Stimulated activated CD8-positive, alpha-beta memory T cell treated with anti-CD3 and anti-CD28 coated beads, Interleukin-4, amount 100 ng/mL, for 24 hours (primary cell): ENCODE results near the gene C11orf98.
"Not testable (repeated sequence)": the region's sequence is repeated elsewhere in the genome, so short reads cannot be mapped to it uniquely, and the experiment has no call there.

Experiments
- DNase-seq: peaks from one replicate; pipeline ENCODE4 v3.0.0-alpha.2; 2020; ENCODE audit warnings: low read depth

C11orf98 gene

DNA sequence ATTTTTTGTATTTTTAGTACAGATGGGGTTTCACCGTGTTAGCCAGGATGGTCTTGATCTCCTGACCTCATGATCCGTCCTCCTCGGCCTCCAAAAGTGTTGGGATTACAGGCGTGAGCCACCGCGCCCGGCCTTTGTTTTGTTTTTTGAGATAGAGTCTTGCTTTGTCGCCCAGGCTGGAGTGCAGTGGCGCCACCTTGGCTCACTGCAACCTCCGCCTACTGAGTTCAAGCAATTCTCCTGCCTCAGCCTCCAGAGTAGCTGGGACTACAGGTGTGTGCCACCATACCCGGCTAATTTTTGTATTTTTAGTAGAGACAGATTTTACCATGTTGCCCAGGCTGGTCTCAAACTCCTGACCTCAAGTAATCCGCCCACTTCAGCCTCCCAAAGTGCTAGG lies 14.7 kb downstream of the C11orf98 start:
- DNase-seq = not testable (repeated sequence)

GRCh38 chr11:62649486-62649885 lies 15.5 kb downstream of the C11orf98 start:
- DNase-seq = no peak

GRCh38 chr11:62648967-62649364 lies 16.0 kb downstream of the C11orf98 start:
- DNase-seq = no peak

DNA sequence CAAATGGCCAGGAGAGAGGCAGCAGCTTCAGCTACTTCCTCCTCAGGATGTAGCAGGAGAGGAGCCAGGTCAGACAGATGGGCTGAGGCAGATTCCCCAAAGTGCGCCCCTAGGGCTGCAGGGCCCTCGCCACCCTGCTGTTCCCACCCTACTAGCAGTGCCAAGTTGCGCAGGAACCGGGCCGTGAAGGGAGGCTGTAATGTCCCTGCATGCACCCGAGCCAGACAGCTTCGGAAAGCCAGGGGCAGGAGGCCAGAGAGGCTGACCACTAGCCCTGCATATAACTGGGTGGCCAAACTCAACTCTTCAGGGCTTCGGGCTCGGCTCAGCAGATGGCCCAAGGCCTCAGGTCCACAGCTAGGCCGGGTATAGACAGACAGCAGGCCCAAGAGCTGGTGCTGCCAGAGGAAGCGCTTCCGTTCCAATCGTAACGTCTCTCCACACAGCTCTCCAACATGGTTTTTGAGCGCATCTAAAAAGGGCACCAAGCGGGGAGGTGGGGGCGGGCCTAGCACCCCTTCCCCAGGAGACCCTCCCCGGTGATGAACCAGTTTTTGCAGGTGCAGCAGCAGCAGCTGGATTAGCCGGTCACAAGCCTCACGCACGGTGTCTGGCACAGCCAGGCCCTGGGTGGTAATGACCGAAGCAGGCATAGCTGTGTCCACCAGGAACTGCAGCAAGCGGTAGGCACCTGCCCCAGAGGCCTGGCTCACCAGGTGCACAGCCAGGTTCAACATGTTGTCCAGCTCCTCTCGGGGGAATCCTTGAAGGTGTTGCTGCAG lies 16.6 kb downstream of the C11orf98 start:
- no peak for DNase-seq

DNA sequence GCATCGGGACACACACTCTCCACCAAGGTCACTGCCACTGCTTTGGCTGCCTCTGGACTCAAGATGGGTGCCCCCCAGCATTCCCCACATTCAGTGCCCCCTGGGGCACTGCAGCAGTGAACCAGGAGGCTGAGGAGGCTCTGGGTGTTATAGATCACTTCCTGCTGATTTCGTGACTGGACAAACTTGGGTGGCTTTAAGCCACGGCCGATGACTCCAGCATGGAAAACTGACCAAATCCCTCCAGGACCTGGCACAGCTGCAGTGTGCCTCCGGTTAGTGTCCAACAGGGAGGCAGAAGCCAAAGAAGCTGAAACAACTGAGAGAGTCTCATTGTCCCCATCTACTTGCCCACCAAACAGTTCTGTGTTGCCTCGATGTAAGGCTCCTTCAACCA lies 17.4 kb downstream of the C11orf98 start:
- no peak for DNase-seq

DNA sequence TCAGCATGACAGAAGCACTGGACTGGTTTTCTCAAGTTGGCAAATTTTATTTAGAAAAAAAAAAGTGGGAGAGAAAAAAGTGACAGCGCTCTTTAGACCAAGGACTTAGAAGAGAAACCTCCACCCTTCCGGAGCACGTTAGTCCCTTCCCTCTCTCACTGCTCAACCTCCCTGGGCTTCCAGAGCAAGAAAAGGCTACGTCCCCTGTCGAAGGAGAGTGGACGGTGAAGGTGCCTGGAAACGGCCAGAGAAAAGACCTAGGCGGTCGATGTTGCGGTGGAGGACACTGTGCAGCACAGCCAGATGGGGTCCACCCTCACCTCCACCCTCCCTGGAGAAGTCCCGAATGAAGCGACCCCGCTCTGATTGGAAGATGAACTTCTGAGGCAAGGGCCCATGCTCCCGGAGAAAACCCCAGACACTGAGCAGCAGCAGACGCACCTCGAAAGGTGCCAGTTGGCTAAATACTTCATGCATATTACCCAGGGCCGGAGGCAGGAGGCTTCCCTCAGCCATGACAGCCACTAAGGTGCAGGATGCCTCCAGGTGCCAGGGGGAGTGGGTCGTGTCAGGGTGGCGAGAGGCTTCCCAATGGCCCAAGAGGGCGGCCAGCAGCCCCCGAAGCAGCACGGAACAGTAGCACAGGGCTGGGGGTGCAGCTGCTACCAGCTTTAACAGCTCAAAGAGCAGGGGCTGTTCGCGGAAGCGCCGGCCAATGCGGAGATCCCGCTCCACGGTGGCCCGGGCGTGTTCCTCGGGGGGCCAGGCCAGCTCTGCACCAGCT lies 18.0 kb downstream of the C11orf98 start:
- no peak for DNase-seq

GRCh38 chr11:62645946-62646824 lies 18.8 kb downstream of the C11orf98 start, which contains the start of gene GANAB:
Gene GANAB, minus strand, starts transcription at chr11:62646613. Its CDS starts 14 bp downstream, at chr11:62646599.
- peak; percentile 99 for DNase-seq

GRCh38 chr11:62645671-62645945 lies 19.4 kb downstream of the C11orf98 start:
- DNase-seq = no peak

- no peak for DNase-seq
Measured at GRCh38 chr11:62644220-62644619, 20.8 kb downstream of the C11orf98 start.

DNA sequence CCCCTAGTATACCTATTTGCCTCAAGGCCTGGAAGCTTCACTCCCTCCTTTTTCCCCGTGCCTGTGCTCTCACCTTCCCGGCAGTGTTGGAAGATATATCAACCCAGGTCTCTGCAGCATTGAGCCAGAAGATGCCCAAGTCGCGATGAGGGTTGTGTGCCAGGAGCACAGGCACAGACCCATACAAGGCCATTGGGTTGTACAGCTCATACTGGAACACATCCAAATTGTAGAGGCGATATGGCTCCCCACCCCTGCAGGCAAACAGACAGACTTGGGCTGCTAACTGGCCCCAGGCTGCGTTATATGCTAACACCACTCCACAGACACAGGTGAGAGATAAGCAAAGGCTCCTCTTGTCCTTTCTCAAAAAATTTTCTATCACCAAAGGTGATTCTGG lies 32.5 kb downstream of the C11orf98 start:
- DNase-seq = no peak

GRCh38 chr11:62627713-62628112 lies 37.3 kb downstream of the C11orf98 start:
- DNase-seq = no peak

GRCh38 chr11:62622476-62623089 lies 42.4 kb downstream of the C11orf98 start:
- no peak for DNase-seq

DNA sequence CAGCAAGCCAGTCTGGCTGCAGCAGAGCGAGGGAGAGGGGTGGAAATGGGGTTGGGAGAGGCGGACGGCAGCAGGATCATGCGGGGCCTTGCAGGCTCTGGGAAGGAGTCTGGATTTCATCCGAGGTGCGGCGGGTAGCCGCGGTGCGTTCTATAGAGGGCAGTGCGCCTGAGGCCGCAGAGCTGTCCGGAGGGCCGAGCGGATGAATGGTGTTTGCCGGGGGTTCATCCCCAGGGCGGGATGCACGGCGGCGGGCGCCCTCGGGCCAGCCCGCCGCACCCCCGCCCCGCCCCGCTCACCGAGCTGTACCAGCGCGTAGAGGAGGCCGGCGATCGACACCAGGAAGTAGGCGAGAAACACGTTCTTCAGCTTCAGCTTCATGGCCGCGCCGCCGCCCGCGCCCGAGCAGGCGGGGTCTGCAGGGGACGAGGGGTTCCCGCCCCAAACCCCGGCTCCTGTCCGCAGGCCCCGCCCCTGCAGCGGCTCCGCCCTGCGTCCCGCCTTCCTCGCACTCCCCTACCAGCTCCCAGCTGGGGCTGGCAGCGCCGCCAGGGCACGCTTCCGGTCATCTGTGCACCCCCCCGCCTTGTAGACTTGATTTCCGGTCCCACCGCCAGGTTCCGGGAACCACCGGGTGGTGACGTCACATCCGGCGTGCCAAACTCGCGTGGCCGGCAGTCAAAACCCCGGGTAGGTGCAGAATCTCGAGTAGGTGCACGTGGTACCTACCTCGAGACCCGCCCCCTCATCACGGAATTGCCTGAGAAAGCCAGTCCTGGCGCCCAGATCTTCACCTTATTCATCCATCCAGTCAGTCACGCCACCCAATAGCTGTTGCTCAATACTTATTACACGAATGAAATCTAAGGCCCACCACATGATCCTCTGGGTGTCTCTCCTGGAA lies 43.2 kb downstream of the C11orf98 start, which contains the start of gene B3GAT3:
Gene B3GAT3, minus strand, starts transcription at position 420 of the 904 bp plus-strand sequence. Its CDS starts 39 bp downstream, at position 381.
- peak; percentile 96 for DNase-seq

- DNase-seq = no peak
Measured at GRCh38 chr11:62621027-62621566, 43.9 kb downstream of the C11orf98 start.

DNA sequence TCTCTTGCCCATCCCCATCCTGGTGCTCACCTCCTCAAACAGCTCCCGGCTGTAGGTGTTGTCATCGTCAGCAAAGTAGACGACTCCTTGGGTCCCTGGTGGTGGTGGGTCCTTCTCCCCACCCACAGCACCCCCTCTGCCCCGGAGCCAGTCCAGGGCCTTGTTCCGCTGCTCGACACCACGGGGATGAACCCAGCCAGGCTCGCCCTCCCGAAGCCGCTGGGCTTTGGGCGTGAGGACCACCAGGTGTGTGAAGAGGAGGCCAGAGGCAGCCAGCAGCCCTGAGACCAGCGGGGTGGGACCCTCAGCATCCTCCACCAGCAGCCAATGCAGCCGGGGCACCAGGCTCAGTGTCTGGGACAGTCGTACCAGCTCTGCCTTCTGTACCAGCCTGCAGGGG lies 48.1 kb downstream of the C11orf98 start:
- not testable (repeated sequence) for DNase-seq

- no peak for DNase-seq
Measured at GRCh38 chr11:62615521-62615920, 49.5 kb downstream of the C11orf98 start.

GRCh38 chr11:62614275-62614674 lies 50.7 kb downstream of the C11orf98 start:
- DNase-seq = peak; percentile 28

DNA sequence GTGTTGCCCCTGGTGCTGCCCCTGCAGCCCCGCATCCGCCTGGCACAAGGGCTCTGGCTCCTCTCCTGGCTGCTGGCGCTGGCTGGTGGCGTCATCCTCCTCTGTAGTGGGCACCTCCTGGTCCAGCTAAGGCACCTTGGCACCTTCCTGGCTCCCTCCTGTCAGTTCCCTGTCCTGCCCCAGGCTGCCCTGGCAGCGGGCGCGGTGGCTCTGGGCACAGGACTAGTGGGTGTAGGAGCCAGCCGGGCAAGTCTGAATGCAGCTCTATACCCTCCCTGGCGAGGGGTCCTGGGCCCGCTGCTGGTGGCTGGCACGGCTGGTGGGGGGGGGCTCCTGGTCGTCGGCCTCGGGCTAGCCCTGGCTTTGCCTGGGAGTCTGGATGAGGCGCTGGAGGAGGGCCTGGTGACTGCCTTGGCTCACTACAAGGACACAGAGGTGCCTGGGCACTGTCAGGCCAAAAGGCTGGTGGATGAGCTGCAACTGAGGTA lies 51.7 kb downstream of the C11orf98 start:
- DNase-seq = no peak
